HG03108 (cell line): ENCODE data around the gene RHCE.
A peak's percentile ranks its signal among the peaks of the same experiment; 100 is the strongest.
"Not testable (repeated sequence)": the region's sequence is repeated elsewhere in the genome, so short reads cannot be mapped to it uniquely, and the experiment has no call there.

Source experiments
- ATAC-seq: cut with Tn5 transposase; IDR thresholded peaks from one replicate; pipeline ENCODE4 v1.9.1; 2021; ENCODE audit warnings: moderate library complexity; ENCODE audit not compliant: unreplicated experiment

Gene RHCE

DNA sequence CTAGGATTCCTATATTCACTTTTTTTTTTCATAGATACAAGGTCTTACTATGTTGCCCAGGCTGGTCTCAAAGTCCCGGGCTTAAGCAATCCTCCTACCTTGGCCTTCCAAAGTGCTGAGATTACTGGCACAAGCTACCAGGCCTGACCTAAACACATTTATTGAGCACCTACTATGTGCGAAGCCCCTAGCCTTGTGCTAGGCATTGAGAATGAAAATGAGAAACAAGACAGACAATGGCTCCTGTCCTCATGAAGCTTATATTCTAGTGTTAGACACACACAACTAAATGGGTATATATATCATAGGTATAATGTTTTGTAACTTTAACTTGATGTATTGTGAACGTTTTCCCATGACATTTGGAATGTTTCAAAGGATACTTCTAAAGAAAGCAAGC, 71.0 kb downstream of the RHCE start:
- no peak for ATAC-seq

DNA sequence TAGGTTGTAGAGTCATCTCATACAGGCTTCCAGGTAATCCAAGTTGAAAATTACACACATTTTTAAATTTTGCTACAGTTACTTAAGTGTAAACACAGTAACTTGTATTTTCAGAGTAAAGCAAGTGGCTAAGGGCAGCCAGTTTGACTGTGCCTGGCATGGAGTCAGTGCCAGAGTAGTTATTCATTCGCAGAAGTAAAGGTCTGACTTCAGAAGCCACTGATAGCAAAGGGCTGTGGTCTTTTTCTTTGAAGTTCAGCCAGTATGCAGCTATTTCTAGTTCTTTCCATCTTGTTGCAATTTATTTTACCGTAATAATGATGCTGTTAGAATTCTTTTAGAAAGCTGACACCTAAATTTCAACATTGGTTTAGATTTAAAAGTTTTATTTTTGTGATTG, 73.1 kb downstream of the RHCE start:
- ATAC-seq: no peak

DNA sequence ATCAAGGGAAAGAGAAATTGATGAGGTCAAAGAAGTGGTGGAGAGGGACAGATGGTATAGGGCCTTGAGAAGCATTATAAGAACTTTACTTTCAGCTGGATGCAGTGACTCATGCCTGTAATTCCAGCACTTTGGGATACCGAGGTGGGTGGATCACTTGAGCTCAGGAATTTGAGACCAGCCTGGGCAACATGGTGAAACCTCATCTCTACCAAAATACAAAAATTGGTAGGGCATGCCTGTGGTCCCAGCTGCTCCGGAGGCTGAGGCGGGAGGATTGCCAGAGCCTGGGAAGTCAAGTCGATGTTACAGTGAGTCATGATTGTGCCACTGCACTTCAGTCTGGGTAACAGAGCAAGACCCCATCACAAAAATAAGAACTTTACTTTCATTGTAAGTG, 76.8 kb downstream of the RHCE start:
- no peak for ATAC-seq

DNA sequence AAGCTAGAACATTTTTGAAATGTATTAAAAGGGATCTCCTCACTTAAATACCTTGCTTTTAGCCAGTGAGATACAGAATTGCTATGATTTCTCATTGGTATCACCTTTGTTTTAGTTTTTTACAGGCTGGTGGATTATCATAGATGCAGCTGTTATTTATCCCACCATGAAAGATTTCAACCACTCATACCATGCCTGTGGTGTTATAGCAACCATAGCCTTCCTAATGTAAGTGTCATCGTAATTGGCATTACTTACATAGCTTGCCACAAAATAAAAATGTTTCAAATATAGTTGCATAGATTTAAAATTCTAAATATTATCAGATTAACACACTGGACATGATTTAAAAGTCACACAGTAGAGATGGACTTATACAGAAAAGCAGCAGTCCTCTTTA, 77.8 kb downstream of the RHCE start:
- ATAC-seq: no peak

DNA sequence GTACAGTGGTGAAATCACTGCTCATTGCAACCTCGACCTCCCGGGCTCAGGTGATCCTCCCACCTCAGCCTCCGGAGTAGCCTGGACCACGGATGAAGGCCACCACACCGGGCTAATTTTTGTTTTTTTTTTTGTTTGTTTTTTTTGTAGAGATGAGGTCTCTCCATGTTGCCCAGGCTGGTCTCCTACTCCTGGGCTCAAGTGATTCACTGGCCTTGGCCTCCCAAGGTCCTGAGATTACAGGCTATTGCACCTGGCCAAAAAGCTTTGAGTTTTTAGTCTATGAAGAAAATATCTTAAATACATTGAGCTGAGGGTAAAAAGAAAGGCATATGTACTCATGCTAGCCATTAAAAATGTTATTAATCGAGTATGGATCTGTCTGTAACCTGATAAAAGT, 78.9 kb downstream of the RHCE start:
- no peak for ATAC-seq

DNA sequence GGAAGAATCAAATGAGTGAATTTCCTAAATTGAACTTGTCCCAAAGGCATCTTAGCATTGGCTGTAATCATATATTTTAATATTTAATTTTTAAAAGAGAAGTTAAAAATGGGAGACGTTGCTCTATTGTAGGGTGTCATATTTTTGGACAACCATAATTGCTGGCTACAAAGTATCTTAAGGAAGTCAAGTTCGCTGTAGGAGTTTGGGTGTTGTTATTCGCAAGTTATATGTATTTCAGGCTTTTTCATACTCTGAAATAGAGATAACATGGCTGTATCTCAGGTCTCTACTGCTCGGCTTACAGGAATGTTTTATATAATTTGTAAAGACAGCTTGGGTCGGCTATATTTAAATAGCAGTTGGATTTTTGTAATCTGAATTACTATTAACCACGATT, 81.6 kb downstream of the RHCE start:
- no peak for ATAC-seq

DNA sequence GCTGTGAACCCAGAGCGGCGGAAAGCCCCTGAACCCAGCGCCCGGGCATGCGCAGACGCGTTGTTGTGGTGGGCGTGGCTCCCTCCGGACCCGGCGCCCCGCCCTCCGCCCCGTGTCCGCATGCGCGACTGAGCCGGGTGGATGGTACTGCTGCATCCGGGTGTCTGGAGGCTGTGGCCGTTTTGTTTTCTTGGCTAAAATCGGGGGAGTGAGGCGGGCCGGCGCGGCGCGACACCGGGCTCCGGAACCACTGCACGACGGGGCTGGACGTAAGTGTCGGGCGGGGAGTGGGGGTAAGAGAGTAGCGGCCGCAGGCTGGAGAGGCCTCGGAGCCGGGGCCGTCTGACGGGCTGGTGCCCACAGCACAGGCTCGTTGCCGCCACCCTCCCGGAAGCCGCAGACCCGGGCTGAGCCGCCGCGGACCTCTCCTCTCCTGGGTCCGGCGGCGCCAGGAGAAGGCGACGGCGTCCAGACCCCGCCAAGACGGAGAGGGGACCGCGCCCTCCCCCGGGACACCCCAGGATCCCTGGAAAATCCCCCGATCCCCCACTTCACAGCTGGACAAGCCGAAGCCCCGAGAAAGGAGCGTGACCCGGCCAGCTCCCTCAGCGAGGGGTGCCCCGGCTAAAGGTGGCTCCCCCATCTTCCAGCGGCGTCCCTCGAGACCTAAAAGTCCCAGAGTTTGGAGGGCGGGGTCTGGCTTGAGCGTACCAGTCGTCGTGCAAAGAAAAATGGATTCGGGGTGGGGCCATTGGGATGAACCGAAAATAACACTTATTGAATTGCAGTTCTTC, 82.2 kb downstream of the RHCE start, which contains the start of gene TMEM50A:
TMEM50A (plus strand) TSS at position 147 of the 794 bp plus-strand sequence. CDS start 2,153 bp downstream, outside the sequence.
- ATAC-seq: peak; percentile 66

DNA sequence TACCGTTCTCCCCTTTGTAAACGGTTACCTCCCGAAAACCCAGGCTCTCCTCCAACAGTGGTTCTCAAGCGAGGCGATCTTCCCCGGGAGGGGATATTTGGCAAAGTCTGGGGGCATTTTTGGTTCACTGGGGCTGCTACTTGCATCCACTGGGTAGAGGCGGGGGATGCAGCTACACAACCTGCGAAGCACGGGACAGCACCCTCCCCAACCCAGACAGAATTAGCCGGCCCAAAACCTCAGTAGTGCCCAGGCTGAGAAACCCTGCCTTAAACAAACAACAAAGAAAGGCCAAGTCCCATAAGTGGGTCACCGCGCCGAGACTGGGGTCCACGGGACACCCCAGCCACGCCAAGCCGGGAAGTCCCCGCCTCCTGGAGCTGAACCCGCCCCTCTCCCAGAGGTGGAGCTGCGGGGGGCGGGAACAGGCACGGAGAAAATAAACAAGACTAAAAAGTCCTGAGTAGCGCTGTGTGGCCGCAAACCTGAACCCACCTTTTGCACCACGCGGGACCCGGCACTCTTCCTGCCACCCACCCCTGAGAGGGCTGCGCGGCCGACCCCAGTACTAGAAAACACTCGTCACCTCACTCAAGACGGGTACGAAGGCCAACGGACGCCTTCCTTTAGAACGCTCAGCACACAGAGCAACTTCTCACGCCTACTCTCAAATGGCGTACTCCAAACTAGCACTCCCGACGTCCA, 83.0 kb downstream of the RHCE start:
- peak; percentile 34 for ATAC-seq

DNA sequence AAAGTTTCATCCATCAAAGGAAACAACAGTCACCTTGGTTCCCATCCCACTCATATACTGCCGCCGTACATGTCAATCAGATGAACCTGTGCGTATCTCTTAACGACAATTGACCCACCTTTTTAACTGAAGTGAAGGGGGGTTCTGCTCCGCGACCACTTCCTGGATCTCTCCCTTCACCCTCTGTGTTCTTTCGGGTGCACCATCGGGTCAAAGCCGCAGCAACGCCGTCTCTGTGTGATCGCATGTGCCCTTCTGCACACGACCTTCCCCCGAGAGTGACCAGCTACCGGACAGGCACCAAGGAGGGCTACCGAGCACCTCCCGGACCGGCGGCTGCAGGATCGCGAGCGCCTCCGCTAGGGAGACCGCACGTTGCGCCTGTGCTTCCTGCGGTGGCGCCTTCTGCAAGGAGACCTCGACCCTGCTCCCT, 83.7 kb downstream of the RHCE start:
- peak; percentile 34 for ATAC-seq

DNA sequence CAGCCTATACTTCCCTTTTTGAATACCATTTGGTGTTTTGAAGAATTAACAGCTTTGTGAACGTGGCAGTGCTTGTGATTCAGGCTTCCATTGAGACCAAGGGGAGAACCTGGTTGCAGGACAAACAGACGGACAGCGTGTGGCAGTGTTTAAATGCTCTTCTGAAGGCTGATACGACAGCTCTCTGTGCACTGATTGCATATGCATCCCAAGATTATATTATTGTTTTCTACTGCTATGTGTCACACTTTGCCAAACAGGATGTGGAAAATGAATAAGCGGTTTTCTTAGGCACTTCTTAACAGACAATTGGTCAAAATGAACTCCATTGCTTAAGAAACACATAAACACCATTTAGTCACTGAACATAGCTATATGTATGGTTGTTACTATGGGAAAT, 90.7 kb downstream of the RHCE start:
- ATAC-seq: not testable (repeated sequence)

DNA sequence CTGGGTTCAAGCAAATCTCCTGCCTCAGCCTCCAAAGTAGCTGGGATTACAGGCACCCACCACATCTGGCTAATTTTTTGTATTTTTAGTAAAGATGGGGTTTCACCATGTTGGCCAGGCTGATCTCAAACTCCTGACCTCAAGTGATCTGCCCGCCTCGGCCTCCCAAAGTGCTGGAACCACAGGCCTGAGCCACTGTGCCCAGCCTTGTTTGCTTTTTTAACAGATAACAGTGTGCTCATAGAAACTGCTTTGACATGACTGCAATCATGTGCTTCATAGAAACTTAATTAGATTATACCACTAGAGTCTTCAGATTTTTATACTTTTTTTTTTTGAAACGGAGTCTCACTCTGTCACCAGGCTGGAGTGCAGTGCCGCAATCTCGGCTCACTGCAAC, 91.3 kb downstream of the RHCE start:
- ATAC-seq: not testable (repeated sequence)

DNA sequence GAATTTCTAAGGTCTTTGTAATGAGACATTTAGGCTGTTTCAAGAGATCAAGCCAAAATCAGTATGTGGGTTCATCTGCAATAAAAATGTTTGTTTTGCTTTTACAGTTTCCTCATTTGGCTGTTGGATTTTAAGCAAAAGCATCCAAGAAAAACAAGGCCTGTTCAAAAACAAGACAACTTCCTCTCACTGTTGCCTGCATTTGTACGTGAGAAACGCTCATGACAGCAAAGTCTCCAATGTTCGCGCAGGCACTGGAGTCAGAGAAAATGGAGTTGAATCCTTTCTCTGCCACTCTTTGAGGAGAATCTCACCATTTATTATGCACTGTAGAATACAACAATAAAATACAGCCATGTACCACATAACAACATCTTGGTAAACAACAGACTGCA, 91.8 kb downstream of the RHCE start:
- ATAC-seq: not testable (repeated sequence)

DNA sequence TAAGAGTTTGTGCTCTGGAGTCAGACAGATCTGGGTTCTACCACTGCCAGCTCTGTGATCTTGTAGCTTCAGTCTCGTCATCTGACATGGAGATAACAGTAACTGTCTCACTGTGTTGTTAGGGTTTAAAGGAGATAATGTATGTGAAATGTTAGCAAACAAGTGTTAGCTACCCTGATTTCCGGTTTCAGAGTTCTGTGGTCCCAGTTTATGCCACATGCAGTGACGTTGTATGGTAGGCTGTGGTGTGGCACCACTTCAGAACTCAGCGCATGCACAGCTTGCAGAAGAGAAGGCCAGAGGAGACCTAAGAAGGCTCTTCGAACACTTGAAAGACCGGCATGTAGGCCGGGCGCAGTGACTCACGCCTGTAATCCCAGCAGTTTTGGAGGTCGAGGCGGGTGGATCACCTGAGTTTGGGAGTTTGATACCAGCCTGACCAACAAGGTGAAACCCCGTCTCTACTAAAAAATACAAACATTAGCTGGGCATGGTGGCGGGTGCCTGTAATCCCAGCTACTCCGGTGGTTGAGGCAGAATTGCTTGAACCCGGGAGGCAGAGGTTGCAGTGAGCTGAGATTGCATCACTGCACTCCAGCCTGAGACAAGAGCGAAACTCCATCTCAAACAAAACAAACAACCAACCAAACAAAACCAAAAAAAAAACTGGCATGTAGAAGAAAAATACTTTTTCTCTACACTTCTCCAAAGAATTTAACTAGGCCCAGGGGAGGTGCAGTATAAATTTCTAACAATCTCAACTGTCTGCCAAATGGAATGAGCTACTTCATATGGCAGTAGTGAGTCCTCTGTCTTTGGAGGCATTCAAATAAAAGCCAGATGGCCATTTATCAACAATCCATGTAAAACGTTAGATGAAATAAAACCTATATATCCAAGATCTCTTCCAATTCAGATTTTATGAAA, 92.5 kb downstream of the RHCE start:
- ATAC-seq: not testable (repeated sequence)

DNA sequence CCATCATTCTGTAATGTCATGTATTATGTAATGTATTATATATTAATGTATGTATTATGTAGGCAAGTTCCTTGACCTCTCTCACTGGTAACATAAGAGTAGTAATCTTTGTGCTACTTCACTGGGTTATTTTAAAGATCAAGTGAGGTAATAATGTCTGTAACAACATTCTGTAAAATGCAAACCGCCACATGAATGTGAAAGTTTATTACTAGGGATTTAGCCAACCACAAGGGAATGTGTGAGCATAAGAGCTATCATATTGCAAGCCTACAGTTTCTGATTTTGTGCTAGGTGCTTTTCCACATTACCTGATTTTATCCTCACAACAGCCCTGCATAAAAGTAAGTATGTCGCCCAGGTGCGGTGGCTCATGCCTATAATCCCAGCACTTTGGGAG, 96.2 kb downstream of the RHCE start:
- not testable (repeated sequence) for ATAC-seq

DNA sequence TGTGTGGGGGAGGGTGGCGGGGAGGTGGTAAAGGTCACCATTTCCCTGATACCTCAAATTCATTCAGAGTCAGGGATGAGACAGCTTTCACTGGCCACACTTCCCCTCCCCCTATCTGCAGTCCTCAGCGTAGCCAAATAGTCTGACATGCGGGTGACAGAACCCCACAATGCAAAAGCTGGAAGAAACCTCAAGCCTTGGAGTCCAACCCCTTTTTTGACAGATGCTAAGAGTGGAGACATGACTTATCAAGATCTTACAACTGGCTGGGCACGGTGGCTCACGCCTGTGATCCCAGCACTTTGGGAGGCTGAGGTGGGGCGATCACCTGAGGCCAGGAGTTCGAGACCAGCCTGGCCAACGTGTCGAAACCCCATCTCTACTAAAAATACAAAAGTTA, 98.5 kb downstream of the RHCE start:
- ATAC-seq: not testable (repeated sequence)

DNA sequence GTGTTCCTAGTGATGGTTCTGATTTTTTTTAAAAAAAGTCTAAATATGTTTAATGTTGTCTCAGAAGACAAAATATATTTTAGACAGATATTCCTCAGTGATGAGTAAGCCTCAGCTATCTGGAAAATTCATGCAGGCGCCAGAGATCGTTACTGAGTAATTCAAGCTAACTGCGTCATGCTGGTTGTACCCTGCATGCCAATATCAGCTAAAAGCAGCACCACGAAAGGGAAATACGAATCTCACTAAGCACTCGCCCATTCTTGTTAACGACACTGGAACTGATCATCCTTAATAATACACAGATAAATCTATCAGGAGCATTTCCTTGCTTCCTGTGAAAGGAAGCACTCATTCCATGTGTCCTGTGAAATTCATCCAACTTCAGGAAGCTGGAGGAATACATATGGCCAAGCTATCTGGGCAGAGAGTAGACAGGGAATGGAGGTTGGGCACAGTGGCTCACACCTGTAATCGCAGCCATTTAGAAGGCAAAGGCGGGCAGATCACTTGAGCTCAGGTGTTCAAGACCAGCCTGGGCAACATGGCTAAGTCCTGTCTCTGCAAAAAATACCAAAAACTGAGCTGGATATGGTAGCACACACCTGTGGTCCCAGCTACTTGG, 100.2 kb downstream of the RHCE start:
- ATAC-seq: not testable (repeated sequence)

DNA sequence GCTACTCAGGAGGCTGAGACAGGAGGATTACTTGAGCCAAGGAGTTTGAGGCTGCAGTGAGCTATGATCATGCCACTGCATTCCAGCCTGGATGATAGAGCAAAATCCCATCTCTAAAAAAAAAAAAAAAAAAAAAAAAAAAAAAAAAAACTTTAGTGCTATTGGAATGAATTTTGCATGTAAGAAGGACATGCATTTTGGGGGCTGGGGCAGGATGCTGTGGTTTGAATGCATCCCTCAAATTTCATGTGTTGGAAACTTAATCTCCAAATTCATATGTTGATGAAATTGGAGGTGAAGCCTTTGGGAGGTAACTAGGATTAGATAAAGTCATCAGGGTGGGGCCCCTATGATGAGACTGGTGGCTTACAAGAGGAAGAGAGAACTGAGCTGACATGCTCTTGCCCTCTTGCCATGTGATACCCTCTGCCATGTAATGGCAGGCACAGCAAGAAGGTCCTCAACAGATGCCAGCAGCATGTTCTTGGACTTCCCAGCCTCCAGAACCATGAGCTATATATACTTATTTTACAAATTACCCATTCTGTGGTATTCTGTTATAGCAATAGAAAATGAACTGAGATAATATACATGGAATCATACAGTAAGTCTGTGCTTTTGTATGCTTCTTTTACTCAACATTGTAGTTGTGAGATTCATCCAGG, 107.7 kb downstream of the RHCE start:
- not testable (repeated sequence) for ATAC-seq
